Keratinocyte (primary cell): ENCODE data around the gene BTG2. TPM values are rescaled to one million over a fixed set of nuclear protein-coding genes. Genes with fewer than 3 reads are reported as not detected.

Experiments used
- DNase-seq: peaks from one replicate; pipeline ENCODE4 v3.0.0-alpha.2; 2011; ENCODE audit warnings: low read depth, missing footprints, low spot score
- FAIRE-seq: peaks from 2 replicates; lab custom pipeline; 2011; peaks lifted over from hg19 to GRCh38; lab: Jason Lieb, UNC
- H2AFZ ChIP-seq: 2 replicates; pipeline ENCODE4 v1.6.0; 2012; ENCODE audit warnings: low read length, control low read depth, inconsistent platforms; ENCODE audit not compliant: control insufficient read depth
- H3K27ac ChIP-seq: 2 replicates; pipeline ENCODE4 v1.5.1; 2011; ENCODE audit warnings: low read length; ENCODE audit not compliant: control insufficient read depth, insufficient read depth
- H3K27me3 ChIP-seq: 3 replicates; pipeline ENCODE4 v1.6.0; 2011; ENCODE audit warnings: low read length; ENCODE audit not compliant: control insufficient read depth, insufficient read depth; ENCODE audit errors: extremely low read depth
- H3K36me3 ChIP-seq, 2 experiments: 2 replicates in 1 of 2; 3 replicates in 1 of 2; pipeline ENCODE4 v1.5.1; 2011; ENCODE audit warnings: low read length in 2 of 2, mild to moderate bottlenecking in 1 of 2; ENCODE audit not compliant: control insufficient read depth in 2 of 2, insufficient read depth in 2 of 2; ENCODE audit errors: extremely low read depth in 1 of 2
- H3K4me1 ChIP-seq: 3 replicates; pipeline ENCODE4 v1.5.1; 2011; ENCODE audit warnings: low read length; ENCODE audit not compliant: control insufficient read depth, insufficient read depth; ENCODE audit errors: extremely low read depth
- H3K4me2 ChIP-seq: 3 replicates; pipeline ENCODE4 v1.6.0; 2011; ENCODE audit warnings: low read depth, low read length; ENCODE audit not compliant: control insufficient read depth, insufficient read depth; ENCODE audit errors: extremely low read depth
- H3K4me3 ChIP-seq, 3 experiments: fragments of 200-600 bp in 1 of 3; sonication (generic) in 1 of 3; 2 replicates in 2 of 3; 3 replicates in 1 of 3; pipeline ENCODE4 v1.5.1; 2011 to 2016; ENCODE audit warnings: low read length in 3 of 3, mild to moderate bottlenecking in 3 of 3, control low read depth in 2 of 3, inconsistent platforms in 1 of 3, low read depth in 1 of 3, mixed read lengths in 1 of 3, mixed run types in 1 of 3, moderate library complexity in 1 of 3; ENCODE audit not compliant: control insufficient read depth in 2 of 3, insufficient read depth in 2 of 3; ENCODE audit errors: extremely low read depth in 1 of 3
- H3K79me2 ChIP-seq: 2 replicates; pipeline ENCODE4 v1.6.0; 2012; ENCODE audit warnings: low read length; ENCODE audit not compliant: control insufficient read depth, insufficient read depth
- H3K9ac ChIP-seq: 3 replicates; pipeline ENCODE4 v1.6.0; 2011; ENCODE audit warnings: low read length; ENCODE audit not compliant: control insufficient read depth, insufficient read depth; ENCODE audit errors: extremely low read depth
- H3K9me1 ChIP-seq: 3 replicates; pipeline ENCODE4 v1.6.0; 2011; ENCODE audit warnings: low read length; ENCODE audit not compliant: control insufficient read depth, insufficient read depth; ENCODE audit errors: extremely low read depth
- H3K9me3 ChIP-seq: 2 replicates; pipeline ENCODE4 v1.5.1; 2012; ENCODE audit warnings: low read depth, low read length; ENCODE audit not compliant: control insufficient read depth
- H4K20me1 ChIP-seq: 3 replicates; pipeline ENCODE4 v1.6.0; 2011; ENCODE audit warnings: low read length; ENCODE audit not compliant: control insufficient read depth, insufficient read depth; ENCODE audit errors: extremely low read depth
- EZH2 ChIP-seq: IDR thresholded peaks from one replicate; pipeline ENCODE4 v1.6.1; 2012; ENCODE audit warnings: inconsistent platforms, mild to moderate bottlenecking, low read length, moderate library complexity
- dilution Hi-C: fragments of 300-500 bp; cut with MboI; formaldehyde crosslinking; loops from one replicate; pipeline ENCODE4 v1.7.0; 2020; ENCODE audit warnings: low sequenced_read_pairs; ENCODE audit not compliant: extremely low pct_ligation_motif_present
- polyA plus RNA-seq, 5 experiments: library from polyadenylated mRNA; depleted of rRNA in 3 of 5; stranded (reverse) in 3 of 5; stranded (forward) in 1 of 5; unstranded in 1 of 5; fragments of >200 nt; gene quantifications; 1 replicate in 1 of 5; 2 replicates in 3 of 5; 3 replicates in 1 of 5; pipeline versions ENCODE4 v1.2.1 to v1.2.3, GENCODE V29; 2011 to 2012; ENCODE audit warnings: missing spikeins in 2 of 5, low read depth in 1 of 5, low replicate concordance in 1 of 5
- TF ChIP-seq, protein P1 (sequence below), 3 experiments: IDR thresholded peaks in 1 of 3; conservative IDR thresholded peaks in 1 of 3; optimal IDR thresholded peaks in 1 of 3; 2 replicates in 2 of 3; 3 replicates in 1 of 3; pipeline versions ENCODE3 to v1.5.1; 2011; ENCODE audit warnings: low read length in 3 of 3, mild to moderate bottlenecking in 3 of 3, moderate library complexity in 2 of 3, control low read depth in 1 of 3, inconsistent platforms in 1 of 3; ENCODE audit not compliant: insufficient read depth in 2 of 3; ENCODE audit errors: extremely low read depth in 1 of 3

BTG2 gene
- polyA plus RNA-seq, 1 donor (not counting 4 experiments of a cell fraction or from before 2014, with no cell fraction given), result 117 TPM

DNA sequence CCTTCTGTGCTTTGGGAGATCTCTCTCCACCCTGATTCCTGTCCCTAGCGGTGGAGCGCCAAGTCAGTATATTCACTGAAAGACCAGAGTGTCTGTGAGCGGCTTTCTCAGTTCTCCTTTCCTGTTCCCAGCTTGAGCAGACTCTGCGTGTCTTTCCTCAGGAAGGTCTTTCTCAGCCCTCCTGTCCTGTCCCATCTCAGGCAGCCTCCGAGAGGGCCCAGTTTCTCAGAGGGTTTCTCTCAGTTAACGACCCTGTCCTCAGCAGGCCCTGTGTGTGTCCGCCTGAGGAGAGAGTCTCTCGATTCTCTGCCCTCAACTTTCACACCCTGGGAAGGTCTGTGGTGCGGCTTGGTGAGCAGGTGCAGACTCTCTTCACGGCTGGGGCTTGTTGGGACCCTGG lies 41.8 kb upstream of the BTG2 start:
- Histone ChIP-seq H3K36me3 (no peaks in the 10 kb centered on the region), H3K4me2 (no peak overlapping the region), H3K27me3 (no peaks in the 10 kb centered on the region), H3K9me3 (no peaks in the 10 kb centered on the region), H3K9me1 (no peaks in the 10 kb centered on the region), H3K4me1 (peaks cover 26% of the 10 kb centered on the region), H3K4me3 (no peak overlapping the region), H3K9ac (no peak overlapping the region), H3K79me2 (no peaks in the 10 kb centered on the region), H3K27ac (no peak overlapping the region), H2AFZ (peak overlapping the region; percentile 6), H4K20me1 (no peaks in the 10 kb centered on the region)
- FAIRE-seq (no peak), DNase-seq (no peak)
- dilution Hi-C loops, result loop anchor here (25.0 kb wide), 1 partner anchor 226 kb away; the partner anchor contains the start of gene PPFIA4
- TF ChIP-seq, protein P1, sequence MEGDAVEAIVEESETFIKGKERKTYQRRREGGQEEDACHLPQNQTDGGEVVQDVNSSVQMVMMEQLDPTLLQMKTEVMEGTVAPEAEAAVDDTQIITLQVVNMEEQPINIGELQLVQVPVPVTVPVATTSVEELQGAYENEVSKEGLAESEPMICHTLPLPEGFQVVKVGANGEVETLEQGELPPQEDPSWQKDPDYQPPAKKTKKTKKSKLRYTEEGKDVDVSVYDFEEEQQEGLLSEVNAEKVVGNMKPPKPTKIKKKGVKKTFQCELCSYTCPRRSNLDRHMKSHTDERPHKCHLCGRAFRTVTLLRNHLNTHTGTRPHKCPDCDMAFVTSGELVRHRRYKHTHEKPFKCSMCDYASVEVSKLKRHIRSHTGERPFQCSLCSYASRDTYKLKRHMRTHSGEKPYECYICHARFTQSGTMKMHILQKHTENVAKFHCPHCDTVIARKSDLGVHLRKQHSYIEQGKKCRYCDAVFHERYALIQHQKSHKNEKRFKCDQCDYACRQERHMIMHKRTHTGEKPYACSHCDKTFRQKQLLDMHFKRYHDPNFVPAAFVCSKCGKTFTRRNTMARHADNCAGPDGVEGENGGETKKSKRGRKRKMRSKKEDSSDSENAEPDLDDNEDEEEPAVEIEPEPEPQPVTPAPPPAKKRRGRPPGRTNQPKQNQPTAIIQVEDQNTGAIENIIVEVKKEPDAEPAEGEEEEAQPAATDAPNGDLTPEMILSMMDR (optimal IDR thresholded peaks at IDR 0.05 in 1 of 3, IDR thresholded peaks at IDR 0.05 in 1 of 3, conservative IDR thresholded peaks at IDR 0.05 in 1 of 3; ENCODE audit: extremely low read depth in 1 of 3, insufficient read depth in 2 of 3, low read length in 3 of 3), result no peak
- no peak for TF ChIP-seq EZH2

DNA sequence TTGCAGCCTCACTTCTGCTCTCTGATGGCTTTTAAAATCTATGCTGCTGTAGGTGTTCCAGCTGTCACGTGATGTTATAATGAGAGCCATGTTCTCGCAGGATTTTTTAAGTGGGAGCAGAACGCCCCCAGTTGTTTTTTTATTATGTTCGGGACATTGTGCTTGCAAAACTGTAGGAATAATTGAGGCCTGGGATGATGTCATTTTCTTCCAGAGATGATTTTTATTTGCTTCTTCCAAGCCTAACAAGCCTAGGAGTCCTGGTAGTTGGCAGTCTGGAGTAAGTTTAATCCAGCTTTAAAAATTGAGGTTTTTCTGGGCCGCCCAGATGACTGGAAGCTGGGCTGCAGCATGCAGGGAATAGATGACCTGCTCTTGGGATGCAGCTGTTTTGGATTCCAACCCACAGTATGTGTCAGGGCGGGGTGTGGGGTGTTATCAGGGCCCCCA lies 41.2 kb upstream of the BTG2 start:
- FAIRE-seq (no peak), DNase-seq (no peak)
- Histone ChIP-seq H3K4me1 (peaks cover 29% of the 10 kb centered on the region), H3K4me3 (no peak overlapping the region), H3K4me2 (no peak overlapping the region), H3K79me2 (no peaks in the 10 kb centered on the region), H3K9ac (no peak overlapping the region), H3K9me3 (no peaks in the 10 kb centered on the region), H2AFZ (no peak overlapping the region), H4K20me1 (no peaks in the 10 kb centered on the region), H3K36me3 (no peaks in the 10 kb centered on the region), H3K9me1 (no peaks in the 10 kb centered on the region), H3K27ac (no peak overlapping the region), H3K27me3 (no peaks in the 10 kb centered on the region)
- dilution Hi-C loops, result loop anchor here (25.0 kb wide), 1 partner anchor 227 kb away; the partner anchor contains the start of gene PPFIA4
- no peak for TF ChIP-seq EZH2
- TF ChIP-seq, protein P1 (optimal IDR thresholded peaks at IDR 0.05 in 1 of 3, IDR thresholded peaks at IDR 0.05 in 1 of 3, conservative IDR thresholded peaks at IDR 0.05 in 1 of 3; ENCODE audit: extremely low read depth in 1 of 3, insufficient read depth in 2 of 3, low read length in 3 of 3), result no peak
